ENCODE measurements around the gene SCN8A.

The SCN8A gene

GRCh38 chr12:51677284-51677968, 86.4 kb downstream of the SCN8A start:
- TF ChIP-seq CTCF (IDR thresholded peaks at IDR 0.05; ENCODE audit: low read depth, low read length, missing control alignments), result no peak
- DNase-seq (ENCODE audit: extremely low read depth, low read depth), result no peak
- H3K4me3 ChIP-seq (replicated peaks; ENCODE audit: low read depth, low read length), result no peak overlapping the region

- H3K4me3 ChIP-seq (replicated peaks; ENCODE audit: low read depth, low read length), result no peak overlapping the region
- no peak for DNase-seq (ENCODE audit: extremely low read depth, low read depth)
- peak; percentile 86 for TF ChIP-seq CTCF (IDR thresholded peaks at IDR 0.05; ENCODE audit: low read depth, low read length, missing control alignments)
Observed at GRCh38 chr12:51678086-51678724, 87.2 kb downstream of the SCN8A start.

- no peak for TF ChIP-seq CTCF (IDR thresholded peaks at IDR 0.05; ENCODE audit: low read depth, low read length, missing control alignments)
- no peak for DNase-seq (ENCODE audit: extremely low read depth, low read depth)
- no peak overlapping the region for H3K4me3 ChIP-seq (replicated peaks; ENCODE audit: low read depth, low read length)
Observed at GRCh38 chr12:51682981-51683380, 91.9 kb downstream of the SCN8A start.

- no peak for DNase-seq (ENCODE audit: extremely low read depth, low read depth)
- H3K4me3 ChIP-seq (replicated peaks; ENCODE audit: low read depth, low read length), result no peak overlapping the region
- TF ChIP-seq CTCF (IDR thresholded peaks at IDR 0.05; ENCODE audit: low read depth, low read length, missing control alignments), result no peak
Observed at GRCh38 chr12:51683763-51684357, 92.8 kb downstream of the SCN8A start.

- H3K4me3 ChIP-seq (replicated peaks; ENCODE audit: low read depth, low read length), result no peak overlapping the region
- DNase-seq (ENCODE audit: extremely low read depth, low read depth), result no peak
- no peak for TF ChIP-seq CTCF (IDR thresholded peaks at IDR 0.05; ENCODE audit: low read depth, low read length, missing control alignments)
Observed at GRCh38 chr12:51686727-51687126, 95.7 kb downstream of the SCN8A start.

GRCh38 chr12:51687177-51687576, 96.1 kb downstream of the SCN8A start:
- H3K4me3 ChIP-seq (replicated peaks; ENCODE audit: low read depth, low read length), result no peak overlapping the region
- DNase-seq (ENCODE audit: extremely low read depth, low read depth), result no peak
- TF ChIP-seq CTCF (IDR thresholded peaks at IDR 0.05; ENCODE audit: low read depth, low read length, missing control alignments), result no peak

All from HFF-Myc (cell line).